ENCODE results near the gene SPO11. TPM values are rescaled to one million over a fixed set of nuclear protein-coding genes. Genes with fewer than 3 reads are reported as not detected.

SPO11 gene
- total RNA-seq, 1 donor from 2014 or later, result not detected

- TF ChIP-seq CTCF (IDR thresholded peaks at IDR 0.05), result no peak
- Histone ChIP-seq H3K4me3 (no peak overlapping the region), H3K36me3 (no peaks in the 10 kb centered on the region), H3K27me3 (peaks cover 11% of the 10 kb centered on the region), H3K27ac (no peak overlapping the region), H3K4me1 (no peaks in the 10 kb centered on the region), H3K9me3 (no peaks in the 10 kb centered on the region)
- intact Hi-C loops (cut with DNase I), result no loop called here
- no peak for ATAC-seq
- no peak for DNase-seq
Measured at GRCh38 chr20:57301026-57301425, 28.6 kb upstream of the SPO11 start.

GRCh38 chr20:57306747-57307146 lies 22.9 kb upstream of the SPO11 start:
- Histone ChIP-seq H3K4me3 (no peak overlapping the region), H3K36me3 (no peaks in the 10 kb centered on the region), H3K9me3 (no peaks in the 10 kb centered on the region), H3K27me3 (peaks cover 26% of the 10 kb centered on the region), H3K4me1 (no peaks in the 10 kb centered on the region), H3K27ac (no peak overlapping the region)
- DNase-seq (no peak), ATAC-seq (no peak)
- TF ChIP-seq CTCF (IDR thresholded peaks at IDR 0.05), result no peak
- intact Hi-C loops (cut with DNase I), result no loop called here

- H3K36me3 ChIP-seq, result no peaks in the 10 kb centered on the region
- H3K4me3 ChIP-seq, result no peak overlapping the region
- peaks cover 21% of the 10 kb centered on the region for H3K27me3 ChIP-seq
- H3K4me1 ChIP-seq, result no peaks in the 10 kb centered on the region
- no peak for DNase-seq
- H3K27ac ChIP-seq, result no peak overlapping the region
- no peak for TF ChIP-seq CTCF (IDR thresholded peaks at IDR 0.05)
- no peak for ATAC-seq
- intact Hi-C loops (cut with DNase I), result no loop called here
- H3K9me3 ChIP-seq, result no peaks in the 10 kb centered on the region
Measured at GRCh38 chr20:57308451-57309271, 20.9 kb upstream of the SPO11 start.

GRCh38 chr20:57309544-57310115 lies 20.0 kb upstream of the SPO11 start:
- intact Hi-C loops (cut with DNase I), result no loop called here
- TF ChIP-seq CTCF (IDR thresholded peaks at IDR 0.05), result no peak
- no peak overlapping the region for H3K27ac ChIP-seq
- peaks cover 19% of the 10 kb centered on the region for H3K27me3 ChIP-seq
- DNase-seq, result no peak
- H3K4me3 ChIP-seq, result no peak overlapping the region
- no peaks in the 10 kb centered on the region for H3K4me1 ChIP-seq
- no peak for ATAC-seq
- H3K9me3 ChIP-seq, result no peaks in the 10 kb centered on the region
- H3K36me3 ChIP-seq, result no peaks in the 10 kb centered on the region

- DNase-seq, result no peak
- Histone ChIP-seq H3K27me3 (peaks cover 15% of the 10 kb centered on the region), H3K4me1 (no peaks in the 10 kb centered on the region), H3K27ac (no peak overlapping the region), H3K4me3 (no peak overlapping the region), H3K36me3 (no peaks in the 10 kb centered on the region), H3K9me3 (no peaks in the 10 kb centered on the region)
- intact Hi-C loops (cut with DNase I), result no loop called here
- ATAC-seq, result no peak
- no peak for TF ChIP-seq CTCF (IDR thresholded peaks at IDR 0.05)
Measured at GRCh38 chr20:57310821-57311514, 18.6 kb upstream of the SPO11 start.
